ENCODE data around the gene RBM18. TPM values are rescaled to one million over a fixed set of nuclear protein-coding genes. Genes with fewer than 3 reads are reported as not detected.

The RBM18 gene
- total and polyA plus RNA-seq, 9 donors = 8.3 to 25.0 (median 17.0) TPM

DNA sequence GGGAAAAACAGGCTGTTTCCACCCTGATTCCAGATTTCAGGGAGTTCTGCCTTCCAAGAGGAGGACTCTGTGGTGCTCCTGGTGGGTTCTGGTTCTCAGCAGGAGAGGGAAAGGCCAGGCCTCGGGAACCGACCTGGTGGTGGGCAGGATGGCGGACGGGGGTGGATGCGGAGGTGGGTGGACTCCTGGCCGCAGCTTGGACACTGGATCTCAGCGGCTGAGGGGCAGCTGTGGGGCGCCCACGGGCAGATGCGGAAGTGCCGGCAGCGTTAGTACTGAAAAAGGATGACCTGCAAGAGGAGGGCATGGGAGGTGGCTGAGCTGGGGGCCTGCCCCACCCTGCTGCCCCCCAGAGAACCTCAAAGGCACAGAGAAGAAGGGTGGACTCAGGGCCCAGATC is 60.1 kb downstream of the RBM18 start:
- no peak for DNase-seq
- 81 to 83% (median 82%) methylated on average over 12 of the region's 12 CpGs for WGBS, 3 donors
- Histone ChIP-seq H3K36me3 (no peaks in the 10 kb centered on the region), H3K27me3 (no peaks in the 10 kb centered on the region), H3K4me1 (ENCODE audit: insufficient read depth) (no peaks in the 10 kb centered on the region), H3K9me3 (no peaks in the 10 kb centered on the region), H3K4me3 (no peak overlapping the region), H3K27ac (no peak overlapping the region)
- intact Hi-C loops (cut with DNase I) = no loop called here
- TF ChIP-seq POLR2A (IDR thresholded peaks at IDR 0.05) = no peak
- TF ChIP-seq, protein P1, sequence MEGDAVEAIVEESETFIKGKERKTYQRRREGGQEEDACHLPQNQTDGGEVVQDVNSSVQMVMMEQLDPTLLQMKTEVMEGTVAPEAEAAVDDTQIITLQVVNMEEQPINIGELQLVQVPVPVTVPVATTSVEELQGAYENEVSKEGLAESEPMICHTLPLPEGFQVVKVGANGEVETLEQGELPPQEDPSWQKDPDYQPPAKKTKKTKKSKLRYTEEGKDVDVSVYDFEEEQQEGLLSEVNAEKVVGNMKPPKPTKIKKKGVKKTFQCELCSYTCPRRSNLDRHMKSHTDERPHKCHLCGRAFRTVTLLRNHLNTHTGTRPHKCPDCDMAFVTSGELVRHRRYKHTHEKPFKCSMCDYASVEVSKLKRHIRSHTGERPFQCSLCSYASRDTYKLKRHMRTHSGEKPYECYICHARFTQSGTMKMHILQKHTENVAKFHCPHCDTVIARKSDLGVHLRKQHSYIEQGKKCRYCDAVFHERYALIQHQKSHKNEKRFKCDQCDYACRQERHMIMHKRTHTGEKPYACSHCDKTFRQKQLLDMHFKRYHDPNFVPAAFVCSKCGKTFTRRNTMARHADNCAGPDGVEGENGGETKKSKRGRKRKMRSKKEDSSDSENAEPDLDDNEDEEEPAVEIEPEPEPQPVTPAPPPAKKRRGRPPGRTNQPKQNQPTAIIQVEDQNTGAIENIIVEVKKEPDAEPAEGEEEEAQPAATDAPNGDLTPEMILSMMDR (IDR thresholded peaks at IDR 0.05) = no peak
- TF ChIP-seq EP300 (IDR thresholded peaks at IDR 0.05) = no peak

DNA sequence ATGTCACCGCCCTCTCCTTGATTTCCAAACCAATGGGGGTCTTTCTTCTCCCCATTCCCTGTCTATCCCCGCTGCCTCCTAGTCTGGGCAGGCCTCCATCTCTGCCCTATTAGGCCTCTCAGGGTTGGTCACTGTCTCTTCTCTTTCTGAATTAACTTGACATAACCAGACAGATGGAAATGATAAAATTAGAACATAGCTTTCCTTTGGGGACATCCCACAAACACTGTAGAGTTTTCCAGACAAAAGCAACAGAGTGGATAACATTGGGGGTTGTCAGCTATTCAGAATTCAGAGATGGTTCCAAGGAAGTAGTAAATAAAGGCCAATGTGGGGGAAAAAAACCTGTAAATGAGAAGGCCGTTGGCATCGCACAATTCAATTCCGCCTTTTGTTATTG is 60.6 kb downstream of the RBM18 start:
- no peaks in the 10 kb centered on the region for H3K4me1 ChIP-seq (ENCODE audit: insufficient read depth)
- 88 to 92% (median 92%) methylated on average over 5 of the region's 5 CpGs for WGBS, 3 donors
- intact Hi-C loops (cut with DNase I) = no loop called here

DNA sequence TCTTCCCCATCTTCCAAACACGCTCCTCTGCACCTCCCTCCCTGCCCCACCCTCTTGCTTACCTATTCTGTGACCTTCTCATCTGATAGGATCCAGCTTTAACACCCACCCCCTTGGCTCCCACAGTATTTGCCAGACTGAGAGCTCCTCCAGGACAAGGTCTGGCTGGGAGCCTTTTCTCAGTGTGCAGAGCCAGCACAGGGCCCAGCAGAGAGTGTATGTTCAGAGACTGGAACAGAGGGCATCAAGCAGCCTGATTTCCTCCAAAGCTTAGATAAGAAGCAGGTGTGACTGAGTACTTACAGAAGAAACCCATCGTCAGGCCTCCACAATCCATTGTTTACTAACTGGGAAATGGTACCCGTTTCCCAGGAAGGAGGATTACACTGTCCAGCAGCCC is 62.5 kb downstream of the RBM18 start:
- Histone ChIP-seq H3K36me3 (no peaks in the 10 kb centered on the region), H3K27ac (no peak overlapping the region), H3K27me3 (no peaks in the 10 kb centered on the region), H3K4me1 (ENCODE audit: insufficient read depth) (no peaks in the 10 kb centered on the region), H3K9me3 (no peaks in the 10 kb centered on the region), H3K4me3 (no peak overlapping the region)
- WGBS, 3 donors = 65 to 73% (median 66%) methylated on average over 3 of the region's 3 CpGs
- TF ChIP-seq EP300 (IDR thresholded peaks at IDR 0.05) (no peak), POLR2A (IDR thresholded peaks at IDR 0.05) (no peak)
- TF ChIP-seq, protein P1 (IDR thresholded peaks at IDR 0.05) = no peak
- intact Hi-C loops (cut with DNase I) = no loop called here
- DNase-seq = no peak

More for the DNA sequence above, 60.6 kb downstream of the RBM18 start:
- Histone ChIP-seq H3K4me3 (no peak overlapping the region), H3K27me3 (no peaks in the 10 kb centered on the region), H3K27ac (no peak overlapping the region), H3K9me3 (no peaks in the 10 kb centered on the region), H3K36me3 (no peaks in the 10 kb centered on the region)
- DNase-seq = no peak
- TF ChIP-seq, protein P1 (IDR thresholded peaks at IDR 0.05) = no peak
- TF ChIP-seq POLR2A (IDR thresholded peaks at IDR 0.05) (no peak), EP300 (IDR thresholded peaks at IDR 0.05) (no peak)

DNA sequence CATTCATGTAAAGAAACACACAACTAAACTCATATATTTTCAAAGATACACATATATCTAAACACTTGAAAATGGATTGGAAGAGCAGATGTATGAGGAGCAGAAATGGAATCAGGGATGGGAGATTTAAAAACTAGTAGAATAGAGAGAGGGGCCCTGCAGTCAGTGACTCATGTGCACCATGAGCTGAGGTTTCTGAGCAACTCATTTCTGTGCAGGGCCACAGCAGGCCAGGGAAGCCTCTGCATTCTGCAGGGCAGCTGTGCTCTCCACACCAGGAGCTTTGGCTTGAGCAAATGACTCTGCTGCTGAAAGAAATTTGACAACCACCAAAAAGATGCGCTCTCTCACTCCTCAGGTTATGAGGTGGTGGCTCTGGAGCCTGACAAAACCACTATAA is 63.0 kb downstream of the RBM18 start:
- 95 to 100% (median 96%) methylated on average over 1 of the region's 1 CpG for WGBS, 3 donors
- Histone ChIP-seq H3K27ac (no peak overlapping the region), H3K36me3 (no peaks in the 10 kb centered on the region), H3K4me1 (ENCODE audit: insufficient read depth) (no peaks in the 10 kb centered on the region), H3K9me3 (no peaks in the 10 kb centered on the region), H3K4me3 (no peak overlapping the region), H3K27me3 (no peaks in the 10 kb centered on the region)
- DNase-seq = no peak
- intact Hi-C loops (cut with DNase I) = no loop called here
- TF ChIP-seq EP300 (IDR thresholded peaks at IDR 0.05) (no peak), POLR2A (IDR thresholded peaks at IDR 0.05) (no peak)
- TF ChIP-seq, protein P1 (IDR thresholded peaks at IDR 0.05) = no peak
